Thyroid gland (tissue), 4 donors: ENCODE data around the gene COL24A1.

ENCODE experiments used
- POLR2A ChIP-seq, 2 donors: fragments of 450-650 bp; IDR thresholded peaks; one replicate each; pipeline ENCODE4 v1.6.1; 2017; ENCODE audit warnings: antibody characterized with exemption in 2 of 2, mild to moderate bottlenecking in 2 of 2, moderate library complexity in 1 of 2
- TF ChIP-seq, protein P1 (sequence below), 6 experiments: fragments of 200-600 bp in 3 of 6; fragments of 450-650 bp in 3 of 6; sonication (generic) in 3 of 6; IDR thresholded peaks; one replicate each; pipeline ENCODE4 v1.5.1; 2016 to 2019; ENCODE audit warnings: antibody characterized with exemption in 6 of 6, mild to moderate bottlenecking in 2 of 6, inconsistent platforms in 1 of 6, moderate library complexity in 1 of 6

DNA sequence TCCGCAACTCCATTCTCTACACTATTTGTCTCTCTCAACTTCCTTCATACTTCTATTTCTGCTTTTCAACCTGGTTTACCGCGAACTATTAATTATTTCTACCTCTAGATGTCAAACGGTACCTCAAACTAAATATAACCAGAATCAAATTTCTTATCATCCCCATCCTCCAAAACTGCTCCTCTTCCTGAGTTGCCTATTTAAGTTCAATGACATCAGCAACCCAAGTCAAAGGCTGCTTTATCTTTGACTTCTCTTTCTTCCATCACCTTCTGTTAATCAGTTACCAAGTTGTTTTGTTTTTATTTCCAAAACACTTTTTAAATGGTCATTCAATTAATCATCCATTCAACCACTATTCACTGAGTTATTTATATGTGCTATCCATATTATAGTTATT lies 171.9 kb downstream of the COL24A1 start:
- TF ChIP-seq, protein P1, sequence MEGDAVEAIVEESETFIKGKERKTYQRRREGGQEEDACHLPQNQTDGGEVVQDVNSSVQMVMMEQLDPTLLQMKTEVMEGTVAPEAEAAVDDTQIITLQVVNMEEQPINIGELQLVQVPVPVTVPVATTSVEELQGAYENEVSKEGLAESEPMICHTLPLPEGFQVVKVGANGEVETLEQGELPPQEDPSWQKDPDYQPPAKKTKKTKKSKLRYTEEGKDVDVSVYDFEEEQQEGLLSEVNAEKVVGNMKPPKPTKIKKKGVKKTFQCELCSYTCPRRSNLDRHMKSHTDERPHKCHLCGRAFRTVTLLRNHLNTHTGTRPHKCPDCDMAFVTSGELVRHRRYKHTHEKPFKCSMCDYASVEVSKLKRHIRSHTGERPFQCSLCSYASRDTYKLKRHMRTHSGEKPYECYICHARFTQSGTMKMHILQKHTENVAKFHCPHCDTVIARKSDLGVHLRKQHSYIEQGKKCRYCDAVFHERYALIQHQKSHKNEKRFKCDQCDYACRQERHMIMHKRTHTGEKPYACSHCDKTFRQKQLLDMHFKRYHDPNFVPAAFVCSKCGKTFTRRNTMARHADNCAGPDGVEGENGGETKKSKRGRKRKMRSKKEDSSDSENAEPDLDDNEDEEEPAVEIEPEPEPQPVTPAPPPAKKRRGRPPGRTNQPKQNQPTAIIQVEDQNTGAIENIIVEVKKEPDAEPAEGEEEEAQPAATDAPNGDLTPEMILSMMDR (IDR thresholded peaks at IDR 0.05) = no peak
- TF ChIP-seq POLR2A (IDR thresholded peaks at IDR 0.05) = no peak
